ENCODE data around the gene SMC1B. TPM values are rescaled to one million over a fixed set of nuclear protein-coding genes. Genes with fewer than 3 reads are reported as not detected.

SMC1B gene
- polyA plus RNA-seq, 3 donors, result not detected

- Histone ChIP-seq H3K9me3 (replicated peaks in 1 of 2; ENCODE audit: control insufficient read depth in 1 of 2, insufficient read depth in 1 of 2, low read length in 2 of 2) (no peaks in the 10 kb centered on the region), H3K4me3 (replicated peaks in 1 of 3; ENCODE audit: low read depth in 2 of 3, low read length in 3 of 3) (no peak overlapping the region), H3K4me1 (ENCODE audit: control insufficient read depth in 1 of 2, insufficient read depth in 2 of 2, low read length in 2 of 2) (no peaks in the 10 kb centered on the region), H3K27ac (ENCODE audit: low read depth in 1 of 2, low read length in 2 of 2) (no peak overlapping the region), H3K36me3 (replicated peaks in 1 of 2; ENCODE audit: control insufficient read depth in 1 of 2, insufficient read depth in 2 of 2, low read length in 2 of 2) (no peaks in the 10 kb centered on the region), H3K9ac (ENCODE audit: insufficient read depth, low read length, poor library complexity, severe bottlenecking) (no peak overlapping the region), H3K27me3 (ENCODE audit: control insufficient read depth in 2 of 2, insufficient read depth in 2 of 2, low read length in 2 of 2) (no peaks in the 10 kb centered on the region), H2AFZ (ENCODE audit: insufficient read depth, low read depth, low read length, poor library complexity, severe bottlenecking) (no peak overlapping the region), H3K4me2 (replicated peaks; ENCODE audit: extremely low read depth, low read length, poor library complexity, severe bottlenecking) (no peak overlapping the region), H3K79me2 (ENCODE audit: insufficient read depth, low read length) (no peaks in the 10 kb centered on the region), H4K20me1 (ENCODE audit: insufficient read depth, low read length) (no peaks in the 10 kb centered on the region)
- DNase-seq, result no peak
- Mint-ChIP-seq H3K4me1 (no peaks in the 10 kb centered on the region), H3K9me3 (no peaks in the 10 kb centered on the region), H3K4me3 (no peak overlapping the region), H3K36me3 (no peaks in the 10 kb centered on the region), H3K27ac (no peak overlapping the region), H3K27me3 (ENCODE audit: low read depth in 3 of 3) (peaks cover 1 to 2% (median 1%) of the 10 kb centered on the region in 3 donors)
- TF ChIP-seq, protein P1, sequence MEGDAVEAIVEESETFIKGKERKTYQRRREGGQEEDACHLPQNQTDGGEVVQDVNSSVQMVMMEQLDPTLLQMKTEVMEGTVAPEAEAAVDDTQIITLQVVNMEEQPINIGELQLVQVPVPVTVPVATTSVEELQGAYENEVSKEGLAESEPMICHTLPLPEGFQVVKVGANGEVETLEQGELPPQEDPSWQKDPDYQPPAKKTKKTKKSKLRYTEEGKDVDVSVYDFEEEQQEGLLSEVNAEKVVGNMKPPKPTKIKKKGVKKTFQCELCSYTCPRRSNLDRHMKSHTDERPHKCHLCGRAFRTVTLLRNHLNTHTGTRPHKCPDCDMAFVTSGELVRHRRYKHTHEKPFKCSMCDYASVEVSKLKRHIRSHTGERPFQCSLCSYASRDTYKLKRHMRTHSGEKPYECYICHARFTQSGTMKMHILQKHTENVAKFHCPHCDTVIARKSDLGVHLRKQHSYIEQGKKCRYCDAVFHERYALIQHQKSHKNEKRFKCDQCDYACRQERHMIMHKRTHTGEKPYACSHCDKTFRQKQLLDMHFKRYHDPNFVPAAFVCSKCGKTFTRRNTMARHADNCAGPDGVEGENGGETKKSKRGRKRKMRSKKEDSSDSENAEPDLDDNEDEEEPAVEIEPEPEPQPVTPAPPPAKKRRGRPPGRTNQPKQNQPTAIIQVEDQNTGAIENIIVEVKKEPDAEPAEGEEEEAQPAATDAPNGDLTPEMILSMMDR (IDR thresholded peaks at IDR 0.05), result no peak
- WGBS (ENCODE audit: insufficient coverage), result 100% methylated on average over 1 of the region's 3 CpGs
- intact Hi-C loops (cut with micrococcal nuclease), result no loop called here
Observed at GRCh38 chr22:45389546-45389945, 23.9 kb downstream of the SMC1B start.

- Histone ChIP-seq H2AFZ (ENCODE audit: insufficient read depth, low read depth, low read length, poor library complexity, severe bottlenecking) (no peak overlapping the region), H3K4me2 (replicated peaks; ENCODE audit: extremely low read depth, low read length, poor library complexity, severe bottlenecking) (no peak overlapping the region), H3K36me3 (replicated peaks in 1 of 2; ENCODE audit: control insufficient read depth in 1 of 2, insufficient read depth in 2 of 2, low read length in 2 of 2) (no peaks in the 10 kb centered on the region), H3K9ac (ENCODE audit: insufficient read depth, low read length, poor library complexity, severe bottlenecking) (no peak overlapping the region), H3K27me3 (ENCODE audit: control insufficient read depth in 2 of 2, insufficient read depth in 2 of 2, low read length in 2 of 2) (no peaks in the 10 kb centered on the region), H3K27ac (ENCODE audit: low read depth in 1 of 2, low read length in 2 of 2) (no peak overlapping the region), H3K4me3 (replicated peaks in 1 of 3; ENCODE audit: low read depth in 2 of 3, low read length in 3 of 3) (no peak overlapping the region), H3K4me1 (ENCODE audit: control insufficient read depth in 1 of 2, insufficient read depth in 2 of 2, low read length in 2 of 2) (peaks cover 14 to 17% of the 10 kb centered on the region in 2 donors), H3K9me3 (replicated peaks in 1 of 2; ENCODE audit: control insufficient read depth in 1 of 2, insufficient read depth in 1 of 2, low read length in 2 of 2) (no peaks in the 10 kb centered on the region), H4K20me1 (ENCODE audit: insufficient read depth, low read length) (no peaks in the 10 kb centered on the region), H3K79me2 (ENCODE audit: insufficient read depth, low read length) (no peaks in the 10 kb centered on the region)
- Mint-ChIP-seq H3K27ac (no peak overlapping the region), H3K27me3 (ENCODE audit: low read depth in 3 of 3) (peaks cover 0 to 1% (median 0%) of the 10 kb centered on the region in 3 donors), H3K9me3 (peaks cover 0 to 4% (median 0%) of the 10 kb centered on the region in 7 donors), H3K36me3 (no peaks in the 10 kb centered on the region), H3K4me3 (no peak overlapping the region), H3K4me1 (peaks cover 16% of the 10 kb centered on the region)
- 100% methylated on average over 1 of the region's 2 CpGs for WGBS (ENCODE audit: insufficient coverage)
- intact Hi-C loops (cut with micrococcal nuclease), result no loop called here
- DNase-seq, result no peak
- TF ChIP-seq, protein P1 (IDR thresholded peaks at IDR 0.05), result no peak
Observed at GRCh38 chr22:45381348-45381747, 32.1 kb downstream of the SMC1B start.

All from CD14-positive monocyte (primary cell).